Limb (tissue), 2 donors: ENCODE data around the gene VIPR2.
"Not testable (repeated sequence)": the region's sequence is repeated elsewhere in the genome, so short reads cannot be mapped to it uniquely, and the experiment has no call there.

Experiments
- DNase-seq, 2 donors: peaks; one replicate each; pipeline ENCODE4 v3.0.0-alpha.2; 2016; ENCODE audit errors: extremely low spot score in 2 of 2

Gene VIPR2

DNA sequence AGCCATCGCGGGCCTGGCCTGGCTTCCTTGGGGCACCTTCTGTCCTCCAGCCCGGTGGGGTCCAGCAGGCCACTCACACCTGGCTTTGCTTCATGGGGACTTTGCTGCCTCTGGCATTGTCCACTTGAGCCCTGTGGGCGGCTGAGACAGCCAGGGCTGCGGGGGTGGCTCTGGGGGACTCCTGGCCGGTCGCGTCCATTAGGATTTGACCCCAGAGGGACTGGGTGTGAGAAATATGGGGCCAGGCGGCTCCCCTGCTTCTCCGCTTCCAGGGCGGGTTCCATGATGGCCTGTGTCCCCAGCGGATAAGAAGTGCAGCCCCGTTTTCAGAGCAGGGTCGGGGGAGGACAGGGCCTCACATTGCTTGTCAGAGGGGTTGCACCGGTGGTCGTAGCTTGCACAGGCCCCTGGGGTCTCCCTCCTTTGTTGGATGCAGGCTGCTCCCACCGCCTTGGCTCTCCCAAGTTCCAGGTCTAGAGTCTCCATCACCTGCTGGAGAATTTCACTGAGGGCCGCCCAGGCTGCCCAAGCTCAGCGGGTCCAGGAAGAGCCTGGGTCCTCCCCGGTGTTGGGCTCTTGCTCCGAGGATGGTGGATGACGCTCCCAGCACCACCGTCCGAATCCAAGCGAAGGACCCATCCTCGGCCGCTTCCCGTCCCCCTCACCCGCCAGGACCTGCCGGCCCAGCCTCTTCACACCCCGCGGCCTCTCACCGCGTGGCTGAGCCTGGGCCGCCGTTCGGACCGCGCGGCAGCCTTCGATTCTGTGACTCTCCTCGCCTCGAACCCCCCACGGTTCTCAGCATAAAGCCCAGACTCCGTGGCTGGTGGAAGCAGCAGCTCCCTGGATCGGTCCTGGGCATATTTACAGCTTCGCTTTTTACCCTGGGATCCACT, 148.2 kb downstream of the VIPR2 start:
- DNase-seq = no peak

DNA sequence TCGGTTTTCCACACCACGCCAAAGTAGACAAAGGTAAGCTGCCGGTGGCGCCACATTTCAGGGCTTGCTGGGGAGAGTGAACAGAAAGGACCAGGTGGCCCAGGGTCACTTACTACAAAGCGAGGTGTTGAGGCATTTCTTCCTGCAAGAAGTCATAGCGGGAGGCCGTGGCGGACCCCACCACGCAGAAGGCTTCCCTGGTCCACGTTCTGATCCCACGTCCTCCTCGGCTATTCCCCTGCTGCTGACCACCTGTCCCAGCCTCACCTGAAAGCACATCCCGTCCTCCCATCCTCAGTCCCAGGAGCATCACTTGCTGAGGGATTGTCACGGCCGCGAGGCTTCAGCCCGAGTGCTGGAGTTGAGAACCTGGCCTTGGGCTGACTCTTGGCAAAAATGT, 149.2 kb downstream of the VIPR2 start:
- DNase-seq = no peak

DNA sequence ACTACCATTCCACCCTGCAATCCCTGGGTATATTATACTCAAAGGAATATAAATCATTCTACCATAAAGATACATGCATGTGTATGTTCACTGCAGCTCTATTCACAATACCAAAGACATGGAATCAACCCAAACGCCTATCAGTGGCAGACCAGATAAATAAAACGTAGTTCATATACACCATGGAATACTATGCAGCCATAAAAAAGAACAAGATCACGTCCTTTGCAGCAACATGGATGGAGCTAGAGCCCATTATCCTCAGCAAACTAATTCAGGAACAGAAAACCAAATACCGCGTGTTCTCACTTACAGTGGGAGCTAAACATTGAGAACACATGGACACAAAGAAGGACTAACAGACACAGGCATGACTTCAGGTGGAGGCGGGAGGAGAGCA, 150.0 kb downstream of the VIPR2 start:
- no peak for DNase-seq

DNA sequence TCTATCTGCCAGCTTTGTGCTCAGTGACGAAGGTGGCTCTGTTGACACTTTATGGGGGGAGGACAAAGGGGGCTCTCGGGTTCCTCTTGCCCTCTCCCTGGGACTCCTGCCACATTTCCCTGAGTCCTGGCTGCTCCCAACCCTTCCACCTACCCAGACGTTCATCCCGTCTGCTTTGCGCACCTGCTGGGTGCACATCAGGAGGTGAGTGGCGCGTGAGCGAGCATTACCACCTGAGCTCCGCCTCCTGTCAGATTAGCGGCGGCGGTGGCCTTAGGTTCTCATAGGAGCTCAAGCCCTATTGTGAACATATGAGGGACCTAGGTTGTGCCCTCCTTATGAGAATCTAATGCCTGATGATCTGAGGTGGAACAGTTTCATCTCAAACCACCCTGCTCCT, 151.1 kb downstream of the VIPR2 start:
- no peak for DNase-seq

DNA sequence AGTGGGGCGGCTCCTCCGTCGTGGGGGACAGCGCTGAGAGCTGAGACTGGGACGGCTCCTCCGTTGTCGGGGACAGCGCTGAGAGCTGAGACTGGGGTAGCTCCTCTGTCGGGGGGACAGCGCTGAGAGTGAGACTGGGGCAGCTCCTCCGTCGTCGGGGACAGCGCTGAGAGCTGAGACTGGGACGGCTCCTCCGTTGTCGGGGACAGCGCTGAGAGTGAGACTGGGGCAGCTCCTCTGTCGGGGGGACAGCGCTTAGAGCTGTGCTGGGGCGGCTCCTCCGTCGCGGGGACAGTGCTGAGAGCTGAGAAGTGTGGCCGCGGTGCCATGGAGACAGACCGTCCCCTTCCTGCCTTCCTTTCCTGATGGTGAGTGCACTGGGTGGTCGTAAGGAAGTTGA, 151.9 kb downstream of the VIPR2 start:
- DNase-seq = no peak

DNA sequence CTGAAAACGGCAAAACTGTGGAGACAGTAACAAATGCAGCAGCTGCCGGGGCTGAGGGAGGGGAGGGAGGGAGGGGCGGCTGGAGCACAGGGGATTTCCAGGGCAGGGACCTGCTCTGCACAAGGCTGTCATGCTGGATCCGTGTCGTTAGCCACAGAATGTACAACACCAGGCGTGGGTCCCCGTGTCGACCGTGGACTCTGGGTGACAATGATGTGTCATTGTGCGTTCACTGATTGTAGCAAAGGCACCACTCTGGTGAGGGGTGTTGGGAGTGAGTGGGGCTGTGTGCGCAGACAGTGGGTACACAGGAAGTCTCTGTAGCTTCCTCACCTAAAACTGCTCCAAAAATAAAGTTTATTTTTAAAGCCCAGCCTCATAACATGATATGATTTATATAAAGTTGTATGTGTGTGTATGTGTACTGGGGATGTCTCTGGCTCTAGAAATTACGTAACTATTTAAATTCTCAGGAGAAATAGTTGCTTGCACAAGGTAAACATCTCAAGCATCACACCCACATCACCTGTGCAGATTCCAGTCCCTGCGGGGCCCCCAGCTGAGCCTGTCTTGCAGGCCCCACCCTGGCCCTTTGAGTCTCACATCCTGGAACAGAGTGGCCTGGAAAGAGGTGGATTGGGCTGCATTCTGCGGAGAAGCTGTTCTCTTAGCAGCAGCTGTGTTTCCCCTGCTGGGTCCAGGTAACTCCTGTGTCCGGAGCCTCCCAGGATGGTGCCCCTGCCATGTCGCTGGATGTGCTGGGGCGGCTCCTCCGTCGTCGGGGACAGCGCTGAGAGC, 152.6 kb downstream of the VIPR2 start:
- no peak for DNase-seq

DNA sequence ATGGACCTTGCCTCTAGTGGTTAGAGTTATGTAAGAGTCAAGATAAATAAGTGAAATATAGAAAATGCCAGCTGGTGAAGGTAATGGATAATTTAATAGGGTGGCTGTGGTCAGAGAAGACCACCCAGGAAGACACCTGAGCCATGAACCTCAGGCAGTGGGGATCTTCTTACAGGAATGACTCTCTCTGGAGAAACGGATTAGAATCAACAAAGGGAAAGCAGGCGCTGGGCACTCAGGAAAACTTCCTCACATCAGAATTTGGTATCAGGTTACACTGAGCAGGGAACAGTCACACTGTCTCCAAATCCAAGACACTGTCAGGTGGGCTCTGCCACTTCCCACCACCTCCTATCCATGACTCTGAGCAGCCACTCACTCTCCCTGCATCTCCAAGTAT, 155.7 kb downstream of the VIPR2 start:
- no peak for DNase-seq

DNA sequence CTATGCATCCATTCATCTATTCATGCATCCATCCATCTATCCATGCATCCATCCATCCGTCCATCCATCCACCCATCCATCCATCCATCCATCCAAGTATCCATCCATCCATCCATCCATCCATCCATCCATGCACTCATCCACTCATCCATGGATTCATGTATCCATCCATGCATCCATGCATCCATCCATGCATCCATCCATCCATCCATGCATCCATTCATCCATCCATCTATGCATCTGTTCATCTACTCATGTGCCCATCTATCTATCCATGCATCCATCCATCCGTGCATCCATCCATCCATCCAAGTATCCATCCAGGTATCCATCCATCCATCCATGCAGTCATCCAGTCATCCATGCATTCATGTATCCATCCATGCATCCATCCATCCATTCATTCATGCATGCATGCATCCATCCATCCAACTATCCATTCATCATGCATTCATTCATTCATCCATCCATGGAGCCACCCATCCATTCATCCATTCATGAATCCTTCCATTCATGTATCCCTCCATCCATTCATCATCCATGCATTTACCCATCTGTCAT, 156.3 kb downstream of the VIPR2 start:
- no peak for DNase-seq

DNA sequence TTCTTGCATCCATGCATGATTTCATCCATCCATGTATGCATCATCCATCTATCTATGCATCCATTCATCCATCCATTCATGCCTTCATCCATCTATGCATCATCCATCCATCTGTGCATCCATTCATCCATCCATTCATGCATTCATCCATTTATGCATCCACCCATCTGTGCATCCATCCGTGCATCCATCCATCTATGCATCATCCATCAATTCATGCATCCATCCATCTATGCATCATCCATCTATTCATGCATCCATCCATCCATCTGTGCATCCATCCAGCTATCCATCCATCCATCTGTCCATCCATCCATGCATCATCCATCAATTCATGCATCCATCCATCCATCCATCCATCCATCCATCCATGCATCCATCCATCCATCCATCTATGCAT, 157.0 kb downstream of the VIPR2 start:
- DNase-seq = no peak

DNA sequence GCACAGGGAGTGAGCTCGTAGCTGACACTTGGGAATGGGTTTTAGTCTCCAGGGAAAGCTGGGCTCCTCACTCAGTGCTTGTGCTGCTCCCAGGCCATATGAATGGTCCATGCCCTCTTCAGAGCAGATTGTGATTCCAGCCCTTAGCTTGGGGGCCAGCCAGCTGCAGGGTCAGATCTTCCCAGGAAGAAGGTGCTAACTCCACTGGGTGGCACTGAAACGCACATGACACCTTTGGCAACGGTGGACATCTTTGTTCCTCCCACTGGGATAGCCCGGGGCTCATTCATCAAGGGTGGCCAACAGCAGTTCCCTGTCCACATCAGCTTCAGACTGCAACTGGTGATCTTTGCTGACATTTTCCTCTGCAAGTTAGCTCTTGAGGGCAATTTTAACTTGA, 159.1 kb downstream of the VIPR2 start:
- no peak for DNase-seq

DNA sequence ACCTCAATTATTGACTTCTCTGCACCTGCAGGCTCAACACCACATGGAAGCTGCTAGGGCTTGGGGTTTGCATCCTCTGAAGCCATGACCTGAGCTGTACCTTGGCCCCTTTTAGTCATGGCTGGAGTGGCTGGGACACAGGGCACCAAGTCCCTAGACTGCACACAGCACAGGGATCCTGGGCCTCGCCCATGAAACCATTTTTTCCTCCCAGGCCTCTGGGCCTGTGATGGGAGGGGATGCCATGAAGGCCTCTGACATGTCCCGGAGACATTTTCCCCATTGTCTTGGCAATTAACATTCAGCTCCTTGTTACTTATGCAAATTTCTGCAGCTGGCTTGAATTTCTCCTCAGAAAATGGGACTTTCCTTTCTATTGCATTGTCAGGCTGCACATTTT, 160.7 kb downstream of the VIPR2 start:
- not testable (repeated sequence) for DNase-seq

DNA sequence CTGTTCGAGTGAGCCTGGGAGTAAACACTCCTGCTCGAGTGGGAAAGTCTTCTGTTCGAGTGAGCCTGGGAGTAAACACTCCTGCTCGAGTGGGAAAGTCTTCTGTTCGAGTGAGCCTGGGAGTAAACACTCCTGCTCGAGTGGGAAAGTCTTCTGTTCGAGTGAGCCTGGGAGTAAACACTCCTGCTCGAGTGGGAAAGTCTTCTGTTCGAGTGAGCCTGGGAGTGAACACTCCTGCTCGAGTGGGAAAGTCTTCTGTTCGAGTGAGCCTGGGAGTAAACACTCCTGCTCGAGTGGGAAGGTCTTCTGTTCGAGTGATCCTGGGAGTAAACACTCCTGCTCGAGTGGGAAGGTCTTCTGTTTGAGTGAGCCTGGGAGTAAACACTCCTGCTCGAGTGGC, 162.6 kb downstream of the VIPR2 start:
- DNase-seq = not testable (repeated sequence)

DNA sequence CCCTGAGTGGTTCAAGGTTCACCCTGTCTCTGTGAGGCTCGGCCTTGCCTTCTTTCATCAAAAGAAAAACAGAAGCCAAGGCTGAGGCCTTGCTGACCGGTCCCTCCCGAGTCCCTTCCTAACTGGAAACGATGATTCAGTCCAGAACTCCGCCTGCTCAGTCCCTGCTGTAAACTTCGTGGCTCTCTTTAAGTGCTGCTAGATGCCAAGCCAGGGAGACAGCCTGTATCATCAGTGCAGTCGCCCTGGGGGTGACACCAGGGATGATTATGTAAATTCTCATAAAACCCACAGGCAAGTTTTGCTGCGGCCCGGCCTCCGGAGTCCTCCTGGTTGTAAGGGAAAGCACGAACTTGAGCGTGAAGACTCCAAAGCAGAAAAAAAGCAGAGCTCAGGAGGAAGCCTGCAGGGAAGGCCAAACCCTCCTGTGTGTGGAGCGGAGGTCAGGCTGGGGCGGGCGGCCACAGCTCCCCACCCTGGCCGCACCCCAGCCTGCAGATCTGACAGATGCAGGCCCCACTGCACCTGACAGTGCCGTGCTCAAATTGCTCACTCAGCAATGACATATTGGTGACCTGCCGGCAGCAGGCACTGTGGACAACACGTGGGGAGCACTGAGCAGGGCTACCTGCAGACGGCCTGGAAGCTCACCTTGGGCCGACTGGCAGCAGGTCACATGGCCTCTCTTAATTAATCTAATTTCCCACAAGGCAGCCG, 164.9 kb downstream of the VIPR2 start:
- DNase-seq = no peak

DNA sequence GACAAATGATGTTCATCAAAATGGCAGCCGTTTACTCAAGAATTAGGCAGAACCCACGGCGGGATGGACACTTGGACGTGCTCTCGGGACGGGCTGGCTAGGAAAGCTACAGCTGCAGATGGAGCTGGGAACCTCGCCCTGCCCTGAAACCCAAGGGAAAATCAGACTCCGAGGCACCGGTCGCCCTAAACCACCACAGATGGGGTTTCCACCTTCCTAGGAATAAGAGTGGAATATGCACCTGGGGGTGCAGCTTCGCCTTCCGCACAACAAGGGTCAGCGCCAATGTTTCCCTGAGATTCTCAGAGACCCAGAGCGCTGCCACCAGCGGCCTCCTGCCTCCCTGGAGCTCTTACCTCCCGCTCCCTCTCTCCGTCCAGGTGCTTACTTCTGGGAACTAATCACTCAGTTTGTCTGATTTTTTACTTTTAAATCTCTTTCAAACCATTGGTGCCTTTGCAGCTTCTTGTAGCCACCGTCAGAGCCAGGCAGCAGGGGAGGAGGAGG, 165.6 kb downstream of the VIPR2 start:
- no peak for DNase-seq
